Lower leg skin (tissue), 3 donors: ENCODE measurements around the gene LIPC.

ENCODE experiments used
- CTCF ChIP-seq, 3 donors: fragments of 450-650 bp; IDR thresholded peaks; one replicate each; pipeline ENCODE4 v1.5.1; 2016; ENCODE audit warnings: antibody characterized with exemption in 3 of 3, mild to moderate bottlenecking in 3 of 3, moderate library complexity in 2 of 3
- POLR2A ChIP-seq, 2 donors: fragments of 450-650 bp; IDR thresholded peaks; one replicate each; pipeline ENCODE4 v1.6.1; 2016 to 2017; ENCODE audit warnings: antibody characterized with exemption in 2 of 2, mild to moderate bottlenecking in 1 of 2, moderate library complexity in 1 of 2

DNA sequence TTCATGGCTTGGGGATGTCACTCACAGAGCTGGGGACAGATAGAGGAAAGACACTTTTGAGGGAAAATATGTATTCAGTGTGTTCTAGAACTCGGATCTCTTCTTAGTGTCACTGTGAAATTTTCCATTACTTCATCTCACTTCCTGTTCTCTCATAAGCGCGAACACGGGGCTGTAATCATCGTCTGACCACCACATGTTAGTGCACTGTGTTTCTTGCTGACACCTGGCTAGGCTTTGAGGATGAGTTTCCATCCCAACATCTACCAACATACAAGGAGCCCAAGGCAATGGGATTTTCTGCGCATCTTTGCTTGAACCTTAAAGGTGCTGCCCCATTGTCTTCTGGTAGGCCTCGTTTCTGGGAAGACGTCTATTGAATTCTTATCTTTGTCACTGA is 84.0 kb downstream of the LIPC start:
- no peak for TF ChIP-seq CTCF (IDR thresholded peaks at IDR 0.05)
- TF ChIP-seq POLR2A (IDR thresholded peaks at IDR 0.05), result no peak
